RWPE1 (cell line): Measurements from ENCODE around the gene GALNT2.

Experiments
- CTCF ChIA-PET: fragments of 350-600 bp; sonication (Branson Sonifier 250); formaldehyde crosslinking; extraction: SDS; loops from one replicate; lab custom pipeline; 2021; lab: Yijun Ruan, JAX
- POLR2A ChIA-PET: fragments of 400-600 bp; formaldehyde crosslinking; extraction: SDS; loops from one replicate; lab custom pipeline; 2020; ENCODE audit warnings: antibody characterized with exemption; ENCODE audit not compliant: low non-redundant PET; lab: Yijun Ruan, JAX
- DNase-seq: peaks from one replicate; pipeline ENCODE4 v3.0.0; 2012; ENCODE audit warnings: low spot score
- H3K27ac ChIP-seq: fragments of 450-650 bp; 2 replicates; pipeline ENCODE4 v1.5.1; 2017
- CTCF ChIP-seq: fragments of 450-650 bp; conservative IDR thresholded peaks from 2 replicates; pipeline ENCODE4 v1.5.1; 2017; ENCODE audit warnings: low read depth, mild to moderate bottlenecking

GALNT2 gene

GRCh38 chr1:230312676-230313075 lies 245.6 kb downstream of the GALNT2 start:
- DNase-seq: no peak
- no peak for TF ChIP-seq CTCF
- POLR2A ChIA-PET: no interaction called here
- H3K27ac ChIP-seq: no peak overlapping the region
- CTCF ChIA-PET: no interaction called here

GRCh38 chr1:230313453-230314141 lies 246.6 kb downstream of the GALNT2 start:
- no peak for DNase-seq
- TF ChIP-seq CTCF: no peak
- POLR2A ChIA-PET: no interaction called here
- H3K27ac ChIP-seq: no peak overlapping the region
- CTCF ChIA-PET: no interaction called here

GRCh38 chr1:230314142-230314470 lies 247.1 kb downstream of the GALNT2 start:
- H3K27ac ChIP-seq: no peak overlapping the region
- CTCF ChIA-PET: no interaction called here
- POLR2A ChIA-PET: no interaction called here
- no peak for DNase-seq
- TF ChIP-seq CTCF: no peak

- ChIA-PET CTCF (no interaction called here), POLR2A (no interaction called here)
- H3K27ac ChIP-seq: no peak overlapping the region
- no peak for TF ChIP-seq CTCF
- DNase-seq: no peak
Observed at GRCh38 chr1:230315099-230315498, 248.1 kb downstream of the GALNT2 start.

GRCh38 chr1:230316864-230317745 lies 250.1 kb downstream of the GALNT2 start:
- CTCF ChIA-PET: interaction anchor here (0.7 kb wide), 3 partner anchors 48 to 908 kb away, joined by 3 read pairs; no protein-coding TSS in a partner anchor
- H3K27ac ChIP-seq: no peak overlapping the region
- no peak for TF ChIP-seq CTCF
- POLR2A ChIA-PET: no interaction called here
- no peak for DNase-seq

GRCh38 chr1:230317823-230318819 lies 251.1 kb downstream of the GALNT2 start:
- DNase-seq: peak; percentile 21
- CTCF ChIA-PET: interaction anchor here (0.7 kb wide), 3 partner anchors 474 to 909 kb away, joined by 3 read pairs; no protein-coding TSS in a partner anchor

More at GRCh38 chr1:230317823-230318819, 251.1 kb downstream of the GALNT2 start:
- POLR2A ChIA-PET: no interaction called here
- TF ChIP-seq CTCF: no peak
- H3K27ac ChIP-seq: no peak overlapping the region
